CD14-positive monocyte (primary cell): Measurements from ENCODE around the gene SPG7. TPM values are rescaled to one million over a fixed set of nuclear protein-coding genes. Genes with fewer than 3 reads are reported as not detected.
"Not testable (repeated sequence)": the region's sequence is repeated elsewhere in the genome, so short reads cannot be mapped to it uniquely, and the experiment has no call there.

Experiments used
- DNase-seq, 3 donors: peaks; one replicate each; pipeline ENCODE4 v3.0.0-alpha.2; 2011 to 2022
- H2AFZ ChIP-seq: 2 replicates; pipeline ENCODE4 v1.6.0; 2012; ENCODE audit warnings: mild to moderate bottlenecking, low read depth, low read length, inconsistent platforms; ENCODE audit not compliant: insufficient read depth, poor library complexity, severe bottlenecking
- H3K27ac ChIP-seq, 2 donors: 1 replicate in 1 of 2; 2 replicates in 1 of 2; pipeline ENCODE4 v1.5.1; 2012 to 2013; ENCODE audit warnings: low read length in 2 of 2, control low read depth in 1 of 2, inconsistent platforms in 1 of 2, low read depth in 1 of 2, mild to moderate bottlenecking in 1 of 2
- H3K27me3 ChIP-seq, 2 donors: one replicate each; pipeline versions ENCODE4 v1.6.0 to v1.6.1; 2011 to 2013; ENCODE audit warnings: low read length in 2 of 2; ENCODE audit not compliant: control insufficient read depth in 2 of 2, insufficient read depth in 2 of 2
- H3K36me3 ChIP-seq, 2 donors: replicated peaks in 1 of 2; 1 replicate in 1 of 2; 2 replicates in 1 of 2; pipeline versions ENCODE4 v1.5.1 to v1.6.1; 2012 to 2013; ENCODE audit warnings: low read length in 2 of 2, control low read depth in 1 of 2, inconsistent platforms in 1 of 2, mild to moderate bottlenecking in 1 of 2; ENCODE audit not compliant: insufficient read depth in 2 of 2, control insufficient read depth in 1 of 2
- H3K4me1 ChIP-seq, 2 donors: 1 replicate in 1 of 2; 2 replicates in 1 of 2; pipeline versions ENCODE4 v1.5.1 to v1.6.1; 2012 to 2013; ENCODE audit warnings: low read length in 2 of 2, control low read depth in 1 of 2, inconsistent platforms in 1 of 2, mild to moderate bottlenecking in 1 of 2, moderate library complexity in 1 of 2; ENCODE audit not compliant: insufficient read depth in 2 of 2, control insufficient read depth in 1 of 2
- H3K4me2 ChIP-seq: replicated peaks from 2 replicates; pipeline ENCODE3; 2012; ENCODE audit warnings: low read length, moderate library complexity, mild to moderate bottlenecking; ENCODE audit not compliant: poor library complexity, severe bottlenecking; ENCODE audit errors: extremely low read depth
- H3K4me3 ChIP-seq, 3 experiments: fragments of 200-600 bp in 1 of 3; sonication (generic) in 1 of 3; replicated peaks in 1 of 3; 1 replicate in 2 of 3; 2 replicates in 1 of 3; pipeline ENCODE4 v1.5.1; 2011 to 2013; ENCODE audit warnings: low read length in 3 of 3, mild to moderate bottlenecking in 3 of 3, control low read depth in 2 of 3, low read depth in 2 of 3, inconsistent platforms in 1 of 3, moderate library complexity in 1 of 3
- H3K79me2 ChIP-seq: 2 replicates; pipeline ENCODE4 v1.6.0; 2012; ENCODE audit warnings: mild to moderate bottlenecking, control low read depth, inconsistent platforms, low read length, moderate library complexity; ENCODE audit not compliant: insufficient read depth
- H3K9ac ChIP-seq: 2 replicates; pipeline ENCODE4 v1.6.0; 2017; ENCODE audit warnings: low read length, mild to moderate bottlenecking; ENCODE audit not compliant: insufficient read depth, poor library complexity, severe bottlenecking
- H3K9me3 ChIP-seq, 2 donors: replicated peaks in 1 of 2; 1 replicate in 1 of 2; 2 replicates in 1 of 2; pipeline versions ENCODE4 v1.5.1 to v1.6.1; 2012 to 2013; ENCODE audit warnings: low read length in 2 of 2, control low read depth in 1 of 2; ENCODE audit not compliant: control insufficient read depth in 1 of 2, insufficient read depth in 1 of 2
- H4K20me1 ChIP-seq: 2 replicates; pipeline ENCODE4 v1.6.0; 2012; ENCODE audit warnings: mild to moderate bottlenecking, low read length, control low read depth, moderate library complexity; ENCODE audit not compliant: insufficient read depth
- H3K27ac Mint-ChIP-seq, 7 donors: one replicate each; pipeline ENCODE4 v1.8.0; 2020; ENCODE audit warnings: mild to moderate bottlenecking in 7 of 7, mixed read lengths in 7 of 7, moderate library complexity in 6 of 7, inconsistent platforms in 2 of 7
- H3K27me3 Mint-ChIP-seq, 3 donors: one replicate each; pipeline ENCODE4 v1.8.0; 2021 to 2022; ENCODE audit warnings: low read depth in 3 of 3, mild to moderate bottlenecking in 3 of 3, mixed read lengths in 3 of 3, moderate library complexity in 3 of 3, inconsistent platforms in 1 of 3
- H3K36me3 Mint-ChIP-seq, 2 donors: one replicate each; pipeline ENCODE4 v1.8.0; 2020; ENCODE audit warnings: mixed read lengths in 2 of 2, inconsistent platforms in 1 of 2, mild to moderate bottlenecking in 1 of 2
- H3K4me1 Mint-ChIP-seq: one replicate; pipeline ENCODE4 v1.8.0; 2020; ENCODE audit warnings: mild to moderate bottlenecking, mixed read lengths
- H3K4me3 Mint-ChIP-seq, 2 donors: one replicate each; pipeline ENCODE4 v1.8.0; 2020; ENCODE audit warnings: mild to moderate bottlenecking in 2 of 2, mixed read lengths in 2 of 2, moderate library complexity in 1 of 2
- H3K9me3 Mint-ChIP-seq, 7 donors: one replicate each; pipeline ENCODE4 v1.8.0; 2020 to 2022; ENCODE audit warnings: mixed read lengths in 7 of 7, mild to moderate bottlenecking in 6 of 7, moderate library complexity in 6 of 7, inconsistent platforms in 2 of 7
- CTCF ChIP-seq: fragments of 200-600 bp; IDR thresholded peaks from one replicate; pipeline ENCODE4 v1.8.0; 2022; ENCODE audit warnings: antibody characterized with exemption, mild to moderate bottlenecking
- WGBS: methylation state at CpG from one replicate; pipeline ENCODE4 v1.1.5; 2013; ENCODE audit warnings: missing lambda C conversion rate; ENCODE audit not compliant: insufficient coverage; 5-methylcytosine and 5-hydroxymethylcytosine counted together
- intact Hi-C, 2 donors: fragments of 100-400 bp; cut with micrococcal nuclease; formaldehyde crosslinking; loops; one replicate each; pipeline versions ENCODE4 v1.15.0 to v1.15.1; 2023
- polyA plus RNA-seq, 3 donors: library from polyadenylated mRNA; depleted of rRNA in 1 of 3; unstranded in 2 of 3; stranded (reverse) in 1 of 3; fragments of 300-500 nt in 2 of 3; fragments of >200 nt in 1 of 3; fragmentation: Illumina TruSeq in 2 of 3; gene quantifications; 1 replicate in 2 of 3; 2 replicates in 1 of 3; pipeline ENCODE4 v1.2.3, GENCODE V29; 2012 to 2021

SPG7 gene
- polyA plus RNA-seq, 3 donors, result 30.3 to 120 (median 34.4) TPM

- Histone ChIP-seq H2AFZ (no peak overlapping the region), H3K36me3 (no peaks in the 10 kb centered on the region), H3K4me3 (no peak overlapping the region), H3K9ac (no peak overlapping the region), H3K4me2 (no peak overlapping the region), H3K79me2 (peaks cover 97% of the 10 kb centered on the region), H3K27ac (peak overlapping the region in 1 of 2 donors; percentile 41), H3K9me3 (no peaks in the 10 kb centered on the region), H3K27me3 (no peaks in the 10 kb centered on the region), H4K20me1 (peaks cover 97% of the 10 kb centered on the region), H3K4me1 (peaks cover 17 to 19% of the 10 kb centered on the region in 2 donors)
- no peak for TF ChIP-seq CTCF
- Mint-ChIP-seq H3K27me3 (no peaks in the 10 kb centered on the region), H3K36me3 (peaks cover 10 to 33% of the 10 kb centered on the region in 2 donors), H3K9me3 (no peaks in the 10 kb centered on the region), H3K4me3 (no peak overlapping the region), H3K4me1 (peaks cover 36% of the 10 kb centered on the region), H3K27ac (peak overlapping the region in 4 of 7 donors; percentile 0 to 33 (median 18))
- DNase-seq, result no peak
- intact Hi-C loops, result no loop called here
- no CpG with 5 or more reads among the region's 2 CpGs for WGBS
Observed at GRCh38 chr16:89458967-89459366, 49.2 kb upstream of the SPG7 start.

- H3K9me3 ChIP-seq, result no peaks in the 10 kb centered on the region
- Mint-ChIP-seq H3K4me1 (peaks cover 31% of the 10 kb centered on the region), H3K27me3 (no peaks in the 10 kb centered on the region), H3K4me3 (no peak overlapping the region), H3K9me3 (no peaks in the 10 kb centered on the region), H3K27ac (peak overlapping the region in 4 of 7 donors; percentile 1 to 74 (median 26)), H3K36me3 (peaks cover 13 to 33% of the 10 kb centered on the region in 2 donors)
- H3K36me3 ChIP-seq, result no peaks in the 10 kb centered on the region
- intact Hi-C loops, result no loop called here
- no peak overlapping the region for H3K9ac ChIP-seq
- H3K4me1 ChIP-seq, result peaks cover 4% of the 10 kb centered on the region in 2 donors
- no peaks in the 10 kb centered on the region for H3K27me3 ChIP-seq
- no peak overlapping the region for H3K27ac ChIP-seq
- peak in 2 of 3 donors; percentile 13 to 17 for DNase-seq
- no peak overlapping the region for H3K4me3 ChIP-seq
- H4K20me1 ChIP-seq, result peaks cover 97% of the 10 kb centered on the region
- peaks cover 97% of the 10 kb centered on the region for H3K79me2 ChIP-seq
- H3K4me2 ChIP-seq, result no peak overlapping the region
- TF ChIP-seq CTCF, result peak; percentile 15
- H2AFZ ChIP-seq, result no peak overlapping the region
- 100% methylated on average over 2 of the region's 6 CpGs for WGBS
Observed at GRCh38 chr16:89460556-89460955, 47.6 kb upstream of the SPG7 start.

- H3K27me3 Mint-ChIP-seq, H3K9me3 Mint-ChIP-seq, DNase-seq, H3K4me1 ChIP-seq, H3K4me3 ChIP-seq, H3K9me3 ChIP-seq, H3K9ac ChIP-seq, H3K27me3 ChIP-seq, H3K4me2 ChIP-seq, intact Hi-C loops, H3K36me3 ChIP-seq, H2AFZ ChIP-seq, H3K27ac ChIP-seq, H3K4me3 Mint-ChIP-seq: not testable (repeated sequence)
- 84% methylated on average over 6 of the region's 15 CpGs for WGBS
- H3K36me3 Mint-ChIP-seq, result peaks cover 14 to 27% of the 10 kb centered on the region in 2 donors
- H3K27ac Mint-ChIP-seq, result peak overlapping the region in 4 of 7 donors; percentile 52 to 78 (median 64)
- Histone ChIP-seq H4K20me1 (peaks cover 97% of the 10 kb centered on the region), H3K79me2 (peaks cover 97% of the 10 kb centered on the region)
- H3K4me1 Mint-ChIP-seq, result peaks cover 23% of the 10 kb centered on the region
Observed at GRCh38 chr16:89461890-89462289, 46.3 kb upstream of the SPG7 start.
